Testis (tissue), 3 donors: ENCODE results near the gene SQSTM1. TPM values are rescaled to one million over a fixed set of nuclear protein-coding genes. Genes with fewer than 3 reads are reported as not detected.

Experiments used
- DNase-seq: peaks from one replicate; pipeline ENCODE4 v3.0.0-alpha.2; 2019
- H3K27ac ChIP-seq, 2 donors: fragments of 200-600 bp; sonication (generic); one replicate each; pipeline ENCODE4 v1.5.1; 2019
- H3K27me3 ChIP-seq: fragments of 200-600 bp; sonication (generic); one replicate; pipeline ENCODE4 v1.5.1; 2019
- H3K36me3 ChIP-seq: fragments of 200-600 bp; sonication (generic); one replicate; pipeline ENCODE4 v1.5.1; 2017; ENCODE audit warnings: low read depth; ENCODE audit errors: missing control alignments
- H3K4me1 ChIP-seq: fragments of 200-600 bp; sonication (generic); one replicate; pipeline ENCODE4 v1.5.1; 2019
- H3K4me3 ChIP-seq, 2 donors: fragments of 200-600 bp; sonication (generic); one replicate each; pipeline ENCODE4 v1.5.1; 2017 to 2019
- H3K9me3 ChIP-seq: fragments of 200-600 bp; sonication (generic); one replicate; pipeline ENCODE4 v1.5.1; 2017
- CTCF ChIP-seq, 3 experiments: fragments of 450-650 bp in 2 of 3; fragments of 200-600 bp in 1 of 3; sonication (generic) in 1 of 3; IDR thresholded peaks; one replicate each; pipeline ENCODE4 v1.5.1; 2016 to 2019; ENCODE audit warnings: antibody characterized with exemption in 3 of 3, mild to moderate bottlenecking in 2 of 3, moderate library complexity in 1 of 3
- POLR2A ChIP-seq: fragments of 450-650 bp; IDR thresholded peaks from one replicate; pipeline ENCODE4 v1.6.1; 2017; ENCODE audit warnings: antibody characterized with exemption, mild to moderate bottlenecking, moderate library complexity
- WGBS, 2 donors: methylation state at CpG; one replicate each; pipeline ENCODE4 v1.1.5; 2018; 5-methylcytosine and 5-hydroxymethylcytosine counted together
- intact Hi-C: fragments of 100-400 bp; cut with DNase I; formaldehyde crosslinking; loops from one replicate; pipeline ENCODE4 v1.15.1; 2023; ENCODE audit warnings: low total_unique reads
- polyA plus RNA-seq: library from polyadenylated mRNA; stranded (reverse); fragments of 350-450 nt; fragmentation: Illumina TruSeq; extraction: RNeasy Lipid Tissue Mini Kit (QIAGEN cat#74804); gene quantifications from one replicate; pipeline ENCODE4 v1.2.3, GENCODE V29; 2014; ENCODE audit warnings: low read depth, low replicate concordance; ENCODE audit not compliant: insufficient read depth
- total RNA-seq, 2 donors: library from RNA; depleted of rRNA; stranded (reverse); fragments of >200 nt; gene quantifications; one replicate each; pipeline ENCODE4 v1.2.3, GENCODE V29; 2016

Gene SQSTM1
- total and polyA plus RNA-seq, 3 donors from 2014 or later, result 165 to 255 (median 192) TPM

- TF ChIP-seq CTCF (IDR thresholded peaks at IDR 0.05) (no peak), POLR2A (no peak)
- Histone ChIP-seq H3K4me1 (peaks cover 35% of the 10 kb centered on the region), H3K9me3 (no peaks in the 10 kb centered on the region), H3K27ac (peak overlapping the region in 1 of 2 donors; percentile 14), H3K27me3 (no peaks in the 10 kb centered on the region), H3K4me3 (peak overlapping the region; percentile 36 to 60), H3K36me3 (no peaks in the 10 kb centered on the region)
- no peak for DNase-seq
- 32 to 44% methylated on average over 21 to 23 of the region's 23 CpGs for WGBS, 2 donors
- intact Hi-C loops, result no loop called here
These were observed 4.3 kb upstream of the SQSTM1 start for GRCh38 chr5:179816401-179816795.

- Histone ChIP-seq H3K27me3 (no peaks in the 10 kb centered on the region), H3K4me3 (peak overlapping the region; percentile 36 to 60), H3K27ac (peak overlapping the region; percentile 14 to 70), H3K36me3 (no peaks in the 10 kb centered on the region), H3K9me3 (no peaks in the 10 kb centered on the region), H3K4me1 (peaks cover 37% of the 10 kb centered on the region)
- DNase-seq, result no peak
- TF ChIP-seq POLR2A, result no peak
- TF ChIP-seq CTCF (IDR thresholded peaks at IDR 0.05), result no peak
- 1 to 3% methylated on average over 10 to 32 of the region's 72 CpGs for WGBS, 2 donors
- intact Hi-C loops, result no loop called here
These were observed 3.8 kb upstream of the SQSTM1 start for GRCh38 chr5:179816796-179817469.

GRCh38 chr5:179817470-179817840 lies 3.2 kb upstream of the SQSTM1 start:
- H3K27me3 ChIP-seq, result no peaks in the 10 kb centered on the region
- no peaks in the 10 kb centered on the region for H3K9me3 ChIP-seq
- H3K4me1 ChIP-seq, result peaks cover 42% of the 10 kb centered on the region
- H3K36me3 ChIP-seq, result no peaks in the 10 kb centered on the region
- TF ChIP-seq CTCF (IDR thresholded peaks at IDR 0.05), result no peak
- no peak for TF ChIP-seq POLR2A
- intact Hi-C loops, result no loop called here
- DNase-seq, result no peak
- 74 to 80% methylated on average over 7 to 8 of the region's 8 CpGs for WGBS, 2 donors
- peak overlapping the region in 1 of 2 donors; percentile 60 for H3K4me3 ChIP-seq
- peak overlapping the region in 1 of 2 donors; percentile 14 for H3K27ac ChIP-seq

GRCh38 chr5:179817890-179818745 lies 2.6 kb upstream of the SQSTM1 start:
- Histone ChIP-seq H3K4me1 (peaks cover 49% of the 10 kb centered on the region), H3K9me3 (no peaks in the 10 kb centered on the region), H3K27me3 (no peaks in the 10 kb centered on the region), H3K27ac (peak overlapping the region; percentile 100), H3K36me3 (no peaks in the 10 kb centered on the region), H3K4me3 (peak overlapping the region; percentile 22 to 60)
- 57 to 62% methylated on average over 14 of the region's 14 CpGs for WGBS, 2 donors
- DNase-seq, result no peak
- TF ChIP-seq CTCF (IDR thresholded peaks at IDR 0.05) (no peak), POLR2A (no peak)
- intact Hi-C loops, result no loop called here
